ENCODE results near the gene SLBP. TPM values are rescaled to one million over a fixed set of nuclear protein-coding genes. Genes with fewer than 3 reads are reported as not detected.

SLBP gene
- total and polyA plus RNA-seq, 12 donors: 19.0 to 81.0 (median 38.1) TPM

DNA sequence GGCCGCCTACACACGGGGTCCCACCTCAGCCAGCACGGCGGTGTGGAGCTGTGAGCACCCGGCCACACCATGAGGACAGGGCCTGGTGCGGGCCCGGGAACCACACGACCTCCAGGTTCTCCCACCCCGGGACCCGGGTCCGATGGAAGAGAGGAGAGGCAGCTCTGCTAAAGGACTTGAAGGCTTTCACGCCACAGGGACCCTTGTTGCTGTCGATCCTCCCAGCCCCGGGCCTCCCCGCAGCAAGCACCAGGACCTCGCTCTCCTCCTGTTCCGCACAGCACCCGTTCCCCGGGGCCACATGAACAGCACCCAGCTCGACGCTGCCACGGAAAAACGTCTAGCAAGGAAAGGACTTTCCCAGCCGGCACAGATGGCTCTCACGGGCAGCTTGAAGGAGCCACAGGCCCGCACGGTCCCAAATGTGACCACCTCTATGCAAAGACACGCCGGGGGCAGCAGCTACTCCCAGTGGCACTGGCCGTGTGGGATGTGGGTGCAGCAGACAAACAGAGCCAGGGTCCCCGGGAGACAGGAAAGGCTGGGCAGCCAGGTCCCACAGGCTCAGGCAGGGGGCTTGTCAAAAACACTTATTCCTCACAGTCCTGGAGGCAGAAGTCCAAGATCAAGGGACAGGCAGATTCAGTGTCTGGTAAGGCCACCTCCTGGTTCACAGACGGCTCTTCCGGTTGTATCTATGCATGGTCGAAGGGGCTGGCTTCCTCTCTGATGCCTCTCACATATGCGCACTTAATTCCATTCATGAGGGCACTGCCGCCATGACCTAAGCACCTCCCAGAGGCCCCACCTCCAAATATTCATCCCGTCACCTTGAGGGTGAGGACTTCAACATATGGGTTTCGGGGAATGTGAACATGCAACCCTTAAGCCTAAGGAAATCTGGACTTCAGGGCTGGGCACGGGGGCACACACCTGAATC lies 52.7 kb downstream of the SLBP start:
- H3K27me3 ChIP-seq: no peaks in the 10 kb centered on the region
- no peak for DNase-seq
- WGBS, 4 donors: 93 to 96% (median 94%) methylated on average over 27 to 39 of the region's 39 CpGs
- no peak overlapping the region for H3K27ac ChIP-seq
- no peaks in the 10 kb centered on the region for H3K36me3 ChIP-seq (replicated peaks in 1 of 2)
- no peak overlapping the region for H3K4me3 ChIP-seq
- H3K4me1 ChIP-seq (replicated peaks in 1 of 2): no peaks in the 10 kb centered on the region
- H3K9me3 ChIP-seq (replicated peaks in 1 of 3): no peaks in the 10 kb centered on the region
- intact Hi-C loops (cut with DNase I): no loop called here
- no peak for TF ChIP-seq POLR2A (IDR thresholded peaks at IDR 0.05)
- TF ChIP-seq, protein P1, sequence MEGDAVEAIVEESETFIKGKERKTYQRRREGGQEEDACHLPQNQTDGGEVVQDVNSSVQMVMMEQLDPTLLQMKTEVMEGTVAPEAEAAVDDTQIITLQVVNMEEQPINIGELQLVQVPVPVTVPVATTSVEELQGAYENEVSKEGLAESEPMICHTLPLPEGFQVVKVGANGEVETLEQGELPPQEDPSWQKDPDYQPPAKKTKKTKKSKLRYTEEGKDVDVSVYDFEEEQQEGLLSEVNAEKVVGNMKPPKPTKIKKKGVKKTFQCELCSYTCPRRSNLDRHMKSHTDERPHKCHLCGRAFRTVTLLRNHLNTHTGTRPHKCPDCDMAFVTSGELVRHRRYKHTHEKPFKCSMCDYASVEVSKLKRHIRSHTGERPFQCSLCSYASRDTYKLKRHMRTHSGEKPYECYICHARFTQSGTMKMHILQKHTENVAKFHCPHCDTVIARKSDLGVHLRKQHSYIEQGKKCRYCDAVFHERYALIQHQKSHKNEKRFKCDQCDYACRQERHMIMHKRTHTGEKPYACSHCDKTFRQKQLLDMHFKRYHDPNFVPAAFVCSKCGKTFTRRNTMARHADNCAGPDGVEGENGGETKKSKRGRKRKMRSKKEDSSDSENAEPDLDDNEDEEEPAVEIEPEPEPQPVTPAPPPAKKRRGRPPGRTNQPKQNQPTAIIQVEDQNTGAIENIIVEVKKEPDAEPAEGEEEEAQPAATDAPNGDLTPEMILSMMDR (IDR thresholded peaks at IDR 0.05): no peak

DNA sequence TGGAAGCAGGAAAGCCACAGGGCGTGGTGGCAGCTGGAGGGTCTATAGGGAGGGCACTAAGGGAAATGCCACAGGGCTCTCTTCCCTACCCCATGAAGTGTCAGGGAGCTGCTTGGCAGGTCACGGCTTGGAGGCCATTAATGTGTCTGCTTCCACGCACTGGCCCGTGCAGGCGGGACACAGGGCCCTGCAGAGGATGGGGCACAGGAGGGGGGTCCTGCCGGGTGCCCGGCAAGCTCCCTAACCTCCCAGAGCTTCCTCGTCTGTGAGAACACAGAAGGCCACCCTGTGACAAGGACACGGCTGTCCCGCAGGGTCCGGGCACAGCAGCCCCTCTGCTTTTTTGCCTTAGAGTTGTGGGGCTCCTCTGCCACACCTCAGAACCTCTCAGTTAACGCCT lies 53.5 kb downstream of the SLBP start:
- TF ChIP-seq, protein P1 (IDR thresholded peaks at IDR 0.05): no peak
- TF ChIP-seq POLR2A (IDR thresholded peaks at IDR 0.05): no peak
- Histone ChIP-seq H3K27me3 (no peaks in the 10 kb centered on the region), H3K4me3 (no peak overlapping the region), H3K27ac (no peak overlapping the region), H3K9me3 (replicated peaks in 1 of 3) (no peaks in the 10 kb centered on the region), H3K36me3 (replicated peaks in 1 of 2) (no peaks in the 10 kb centered on the region), H3K4me1 (replicated peaks in 1 of 2) (no peaks in the 10 kb centered on the region)
- DNase-seq: no peak
- 84 to 91% (median 89%) methylated on average over 7 to 12 of the region's 12 CpGs for WGBS, 4 donors
- intact Hi-C loops (cut with DNase I): no loop called here

DNA sequence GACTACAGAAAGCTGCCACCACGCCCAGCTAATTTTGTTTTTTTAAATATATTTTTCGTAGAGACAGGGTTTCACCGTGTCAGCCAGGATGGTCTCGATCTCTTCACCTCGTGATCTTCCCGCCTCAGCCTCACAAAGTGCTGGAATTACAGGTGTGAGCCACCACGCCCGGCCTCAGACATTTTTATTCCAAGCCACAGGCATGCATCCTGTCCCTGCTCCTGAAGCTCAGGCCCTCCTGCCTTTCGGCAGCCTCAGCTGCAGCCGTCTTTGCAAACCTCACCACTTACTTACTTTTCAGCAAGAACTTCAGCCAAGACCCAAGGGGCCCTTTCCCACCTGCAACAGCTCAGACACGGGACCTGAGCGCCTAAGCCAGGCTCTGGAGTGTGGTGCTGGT lies 54.0 kb downstream of the SLBP start:
- Histone ChIP-seq H3K27ac (no peak overlapping the region), H3K9me3 (replicated peaks in 1 of 3) (no peaks in the 10 kb centered on the region), H3K27me3 (no peaks in the 10 kb centered on the region), H3K4me3 (no peak overlapping the region), H3K36me3 (replicated peaks in 1 of 2) (no peaks in the 10 kb centered on the region), H3K4me1 (replicated peaks in 1 of 2) (no peaks in the 10 kb centered on the region)
- intact Hi-C loops (cut with DNase I): no loop called here
- DNase-seq: no peak
- WGBS, 4 donors: 89 to 92% (median 90%) methylated on average over 10 to 12 of the region's 12 CpGs
- TF ChIP-seq, protein P1 (IDR thresholded peaks at IDR 0.05): no peak
- no peak for TF ChIP-seq POLR2A (IDR thresholded peaks at IDR 0.05)

DNA sequence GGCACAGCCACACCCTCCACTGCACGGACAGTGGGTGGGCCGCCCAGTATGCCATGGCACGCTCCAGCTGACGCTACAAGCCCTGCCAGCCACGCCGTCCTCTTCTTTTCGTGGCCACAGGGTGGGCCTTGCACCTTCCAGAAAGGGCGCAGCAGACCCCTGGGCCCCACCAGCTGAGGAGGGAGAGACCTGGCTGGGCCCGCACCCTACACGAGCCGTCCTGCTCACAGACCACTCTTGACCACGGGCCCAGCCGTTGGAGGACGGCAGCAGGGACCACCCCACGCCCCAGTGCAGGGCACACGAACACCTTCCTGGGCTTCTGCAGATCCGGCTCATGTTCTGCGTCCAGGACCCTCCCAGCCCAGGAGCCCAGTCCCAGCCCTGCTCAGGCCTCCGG lies 55.1 kb downstream of the SLBP start:
- no peak overlapping the region for H3K27ac ChIP-seq
- TF ChIP-seq, protein P1 (IDR thresholded peaks at IDR 0.05): no peak
- no peak for TF ChIP-seq POLR2A (IDR thresholded peaks at IDR 0.05)
- H3K4me1 ChIP-seq (replicated peaks in 1 of 2): no peaks in the 10 kb centered on the region
- WGBS, 4 donors: 88 to 93% (median 93%) methylated on average over 10 to 19 of the region's 19 CpGs
- H3K27me3 ChIP-seq: no peaks in the 10 kb centered on the region
- no peaks in the 10 kb centered on the region for H3K36me3 ChIP-seq (replicated peaks in 1 of 2)
- intact Hi-C loops (cut with DNase I): no loop called here
- H3K4me3 ChIP-seq: no peak overlapping the region
- DNase-seq: no peak
- no peaks in the 10 kb centered on the region for H3K9me3 ChIP-seq (replicated peaks in 1 of 3)

Measured in adrenal gland (tissue), 12 donors.